ENCODE measurements around the gene IGFBPL1.

DNA sequence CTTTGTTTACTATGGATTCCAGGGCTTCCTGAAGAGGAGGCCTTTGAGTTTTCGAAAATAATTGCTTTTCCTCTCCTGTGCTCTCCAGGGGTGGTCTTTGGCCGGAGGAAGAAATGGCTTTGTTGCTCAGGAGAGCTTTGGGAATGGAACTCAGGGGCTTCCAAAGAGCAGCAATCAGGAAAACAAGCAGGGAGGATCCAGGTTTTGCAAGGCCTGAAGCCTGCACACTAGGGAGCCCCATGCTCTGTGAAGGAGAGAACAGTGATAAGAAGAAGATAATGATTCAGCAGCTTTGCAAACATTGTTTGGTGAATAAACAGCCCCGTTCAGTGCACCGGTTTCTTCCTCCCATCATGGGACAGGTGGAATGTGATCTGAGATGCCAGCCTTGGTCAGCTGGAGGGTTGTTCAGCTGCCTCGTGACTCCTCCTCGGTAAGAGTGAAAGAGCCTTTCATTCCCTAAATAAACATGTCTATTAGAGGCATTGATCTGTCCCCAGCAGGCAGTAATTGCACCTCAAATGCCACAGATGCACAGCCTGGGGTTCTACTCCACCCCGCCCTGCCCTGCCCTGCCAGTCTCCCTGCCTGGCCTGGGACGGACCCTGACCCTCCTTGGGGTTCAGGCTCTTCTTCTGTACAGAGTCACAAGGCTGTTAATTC lies 43.3 kb downstream of the IGFBPL1 start:
- TF ChIP-seq NFE2L2 (IDR thresholded peaks at IDR 0.05; ENCODE audit: low read length), result peak; percentile 79
- no peak for TF ChIP-seq CTCF (CRISPR knock-in tag; IDR thresholded peaks at IDR 0.05)
- peak; percentile 85 for TF ChIP-seq ZFX (CRISPR knock-in tag; IDR thresholded peaks at IDR 0.05; ENCODE audit: low read depth)
- TF ChIP-seq YY1 (IDR thresholded peaks at IDR 0.05; ENCODE audit: insufficient read depth, insufficient replicate concordance, low read depth, low read length), result peak; percentile 23
- no peak for TF ChIP-seq EZH2 (conservative IDR thresholded peaks at IDR 0.05; ENCODE audit: low read depth, low read length)

All from HepG2 (cell line).